PC-3 (cell line): ENCODE measurements around the gene ZNF793.

Experiments
- CTCF ChIP-seq: fragments of 300-600 bp; sonication (generic); conservative IDR thresholded peaks from 2 replicates; pipeline ENCODE4 v1.5.1; 2017; ENCODE audit warnings: antibody characterized with exemption, low read depth, mild to moderate bottlenecking, low read length
- EZH2 ChIP-seq: fragments of 300-600 bp; sonication (generic); IDR thresholded peaks from one replicate; pipeline ENCODE4 v1.6.1; 2017; ENCODE audit warnings: antibody characterized with exemption, mild to moderate bottlenecking, low read length; ENCODE audit not compliant: unreplicated experiment

GRCh38 chr19:37565370-37565669 is 58.6 kb downstream of the ZNF793 start:
- TF ChIP-seq EZH2 (no peak), CTCF (no peak)
